Lower leg skin (tissue), 3 donors: ENCODE results near the gene PNMA6E.

Experiments
- POLR2A ChIP-seq, 2 donors: fragments of 450-650 bp; IDR thresholded peaks; one replicate each; pipeline ENCODE4 v1.6.1; 2016 to 2017; ENCODE audit warnings: antibody characterized with exemption in 2 of 2, mild to moderate bottlenecking in 1 of 2, moderate library complexity in 1 of 2
- TF ChIP-seq, protein P1 (sequence below), 3 donors: fragments of 450-650 bp; IDR thresholded peaks; one replicate each; pipeline ENCODE4 v1.5.1; 2016; ENCODE audit warnings: antibody characterized with exemption in 3 of 3, mild to moderate bottlenecking in 3 of 3, moderate library complexity in 2 of 3

DNA sequence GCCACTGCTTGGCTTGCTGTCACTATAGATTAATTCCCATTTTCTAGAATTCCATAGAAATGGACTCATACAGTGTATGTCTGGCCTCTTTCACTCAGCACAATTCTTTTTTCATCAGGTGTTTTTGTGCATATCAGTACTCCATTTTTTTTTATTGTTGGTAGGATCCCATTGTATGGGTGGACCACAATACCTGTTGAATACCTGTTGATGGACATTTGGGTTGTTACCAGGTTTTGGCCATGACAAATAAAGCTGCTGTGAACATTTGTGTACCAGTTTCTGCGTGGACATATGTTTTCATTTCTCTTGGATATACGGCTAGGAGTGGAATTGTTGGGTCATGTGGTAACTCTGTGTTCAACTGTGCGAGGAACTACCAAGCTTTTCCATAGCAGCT is 25.1 kb upstream of the PNMA6E start:
- TF ChIP-seq, protein P1, sequence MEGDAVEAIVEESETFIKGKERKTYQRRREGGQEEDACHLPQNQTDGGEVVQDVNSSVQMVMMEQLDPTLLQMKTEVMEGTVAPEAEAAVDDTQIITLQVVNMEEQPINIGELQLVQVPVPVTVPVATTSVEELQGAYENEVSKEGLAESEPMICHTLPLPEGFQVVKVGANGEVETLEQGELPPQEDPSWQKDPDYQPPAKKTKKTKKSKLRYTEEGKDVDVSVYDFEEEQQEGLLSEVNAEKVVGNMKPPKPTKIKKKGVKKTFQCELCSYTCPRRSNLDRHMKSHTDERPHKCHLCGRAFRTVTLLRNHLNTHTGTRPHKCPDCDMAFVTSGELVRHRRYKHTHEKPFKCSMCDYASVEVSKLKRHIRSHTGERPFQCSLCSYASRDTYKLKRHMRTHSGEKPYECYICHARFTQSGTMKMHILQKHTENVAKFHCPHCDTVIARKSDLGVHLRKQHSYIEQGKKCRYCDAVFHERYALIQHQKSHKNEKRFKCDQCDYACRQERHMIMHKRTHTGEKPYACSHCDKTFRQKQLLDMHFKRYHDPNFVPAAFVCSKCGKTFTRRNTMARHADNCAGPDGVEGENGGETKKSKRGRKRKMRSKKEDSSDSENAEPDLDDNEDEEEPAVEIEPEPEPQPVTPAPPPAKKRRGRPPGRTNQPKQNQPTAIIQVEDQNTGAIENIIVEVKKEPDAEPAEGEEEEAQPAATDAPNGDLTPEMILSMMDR (IDR thresholded peaks at IDR 0.05) = no peak
- no peak for TF ChIP-seq POLR2A (IDR thresholded peaks at IDR 0.05)
